Neural cell (in vitro differentiated cells): Measurements from ENCODE around the gene CTBP2. TPM values are rescaled to one million over a fixed set of nuclear protein-coding genes. Genes with fewer than 3 reads are reported as not detected.

Source experiments
- H2AFZ ChIP-seq: fragments of 200-600, 300-800 bp; sonication (generic), shearing (Covaris generic); 2 replicates; pipeline ENCODE4 v1.6.0; 2014; ENCODE audit warnings: low read depth, mild to moderate bottlenecking, antibody characterized with exemption, low read length, moderate library complexity
- H3F3A ChIP-seq: fragments of 200-600 bp; shearing (Covaris generic); 2 replicates; pipeline ENCODE4 v1.6.1; 2016; ENCODE audit warnings: mild to moderate bottlenecking, moderate library complexity, mixed read lengths, antibody characterized with exemption, low read length; ENCODE audit not compliant: insufficient read depth, poor library complexity, severe bottlenecking
- H3K27ac ChIP-seq: fragments of 200-600, 300-800 bp; sonication (generic), shearing (Covaris generic); 2 replicates; pipeline ENCODE4 v1.5.1; 2014; ENCODE audit warnings: mild to moderate bottlenecking, low read length, moderate library complexity
- H3K27me3 ChIP-seq: fragments of 300-800, 200-600 bp; sonication (generic), shearing (Covaris generic); 2 replicates; pipeline ENCODE4 v1.6.0; 2014; ENCODE audit warnings: mild to moderate bottlenecking, low read depth, low read length, moderate library complexity; ENCODE audit not compliant: insufficient read depth
- H3K36me3 ChIP-seq: fragments of 300-800, 200-600 bp; sonication (generic), shearing (Covaris generic); 2 replicates; pipeline ENCODE4 v1.5.1; 2014; ENCODE audit warnings: mild to moderate bottlenecking, antibody characterized with exemption, low read length, moderate library complexity; ENCODE audit not compliant: insufficient read depth
- H3K4me2 ChIP-seq: fragments of 300-800, 200-600 bp; sonication (generic), shearing (Covaris generic); 2 replicates; pipeline ENCODE4 v1.6.0; 2014; ENCODE audit warnings: mild to moderate bottlenecking, low read length
- H3K4me3 ChIP-seq: fragments of 300-800, 200-600 bp; sonication (generic), shearing (Covaris generic); 2 replicates; pipeline ENCODE4 v1.5.1; 2014; ENCODE audit warnings: mild to moderate bottlenecking, low read length, moderate library complexity
- H3K79me2 ChIP-seq: fragments of 200-600 bp; shearing (Covaris generic); replicated peaks from 2 replicates; pipeline ENCODE4 v1.6.0; 2014; ENCODE audit warnings: mild to moderate bottlenecking, low read length, moderate library complexity; ENCODE audit not compliant: insufficient read depth
- H3K9ac ChIP-seq: fragments of 300-800, 200-600 bp; sonication (generic), shearing (Covaris generic); 2 replicates; pipeline ENCODE4 v1.6.1; 2016; ENCODE audit warnings: mild to moderate bottlenecking, low read length, mixed read lengths
- H3K9me2 ChIP-seq: fragments of 200-600 bp; shearing (Covaris generic); 2 replicates; pipeline ENCODE4 v1.6.1; 2016; ENCODE audit warnings: mild to moderate bottlenecking, low read length, mixed read lengths; ENCODE audit not compliant: insufficient read depth
- H3K9me3 ChIP-seq: fragments of 200-600, 300-800 bp; sonication (generic), shearing (Covaris generic); 2 replicates; pipeline ENCODE4 v1.6.1; 2016; ENCODE audit warnings: mild to moderate bottlenecking, mixed run types, low read length, moderate library complexity, mixed read lengths
- H4K20me1 ChIP-seq: fragments of 200-600 bp; shearing (Covaris generic); 2 replicates; pipeline ENCODE4 v1.6.1; 2016; ENCODE audit warnings: mild to moderate bottlenecking, mixed run types; ENCODE audit not compliant: insufficient read depth
- CTCF ChIP-seq: fragments of 450-650 bp; IDR thresholded peaks from 2 replicates; pipeline ENCODE4 v1.5.1; 2014; ENCODE audit warnings: antibody characterized with exemption, mild to moderate bottlenecking, moderate library complexity; ENCODE audit not compliant: poor library complexity, severe bottlenecking
- EP300 ChIP-seq: fragments of 450-650 bp; conservative IDR thresholded peaks from 2 replicates; pipeline ENCODE4 v1.6.1; 2014; ENCODE audit warnings: antibody characterized with exemption, mild to moderate bottlenecking, moderate library complexity; ENCODE audit not compliant: poor library complexity, severe bottlenecking
- EZH2 ChIP-seq: fragments of 200-600, 300-800 bp; shearing (Covaris generic), sonication (generic); IDR thresholded peaks from 2 replicates; pipeline ENCODE4 v1.6.1; 2014; ENCODE audit warnings: antibody characterized with exemption, low read length, borderline replicate concordance, mild to moderate bottlenecking; ENCODE audit not compliant: insufficient read depth, poor library complexity, severe bottlenecking
- MXI1 ChIP-seq: fragments of 450-650 bp; conservative IDR thresholded peaks from 2 replicates; pipeline ENCODE4 v1.6.1; 2014; ENCODE audit warnings: antibody characterized with exemption, mild to moderate bottlenecking; ENCODE audit not compliant: poor library complexity, severe bottlenecking
- POLR2AphosphoS5 ChIP-seq: IDR thresholded peaks from 2 replicates; pipeline ENCODE4 v1.6.1; 2012
- RAD21 ChIP-seq: fragments of 450-650 bp; conservative IDR thresholded peaks from 2 replicates; pipeline ENCODE4 v1.6.1; 2014; ENCODE audit warnings: antibody characterized with exemption, mild to moderate bottlenecking, moderate library complexity
- REST ChIP-seq: IDR thresholded peaks from 2 replicates; pipeline ENCODE4 v1.6.1; 2012; ENCODE audit warnings: borderline replicate concordance
- SMC3 ChIP-seq: fragments of 450-650 bp; conservative IDR thresholded peaks from 2 replicates; pipeline ENCODE4 v1.6.1; 2014; ENCODE audit warnings: antibody characterized with exemption, mild to moderate bottlenecking, moderate library complexity; ENCODE audit not compliant: poor library complexity
- TAF1 ChIP-seq: IDR thresholded peaks from 2 replicates; pipeline ENCODE4 v1.6.1; 2012; ENCODE audit warnings: low read depth
- polyA plus RNA-seq: library from polyadenylated mRNA; depleted of rRNA; stranded (reverse); fragments of >200 nt; gene quantifications from 2 replicates; pipeline ENCODE4 v1.2.3, GENCODE V29; 2014

Gene CTBP2
- polyA plus RNA-seq, 1 donor from 2014 or later = 59.5 TPM

DNA sequence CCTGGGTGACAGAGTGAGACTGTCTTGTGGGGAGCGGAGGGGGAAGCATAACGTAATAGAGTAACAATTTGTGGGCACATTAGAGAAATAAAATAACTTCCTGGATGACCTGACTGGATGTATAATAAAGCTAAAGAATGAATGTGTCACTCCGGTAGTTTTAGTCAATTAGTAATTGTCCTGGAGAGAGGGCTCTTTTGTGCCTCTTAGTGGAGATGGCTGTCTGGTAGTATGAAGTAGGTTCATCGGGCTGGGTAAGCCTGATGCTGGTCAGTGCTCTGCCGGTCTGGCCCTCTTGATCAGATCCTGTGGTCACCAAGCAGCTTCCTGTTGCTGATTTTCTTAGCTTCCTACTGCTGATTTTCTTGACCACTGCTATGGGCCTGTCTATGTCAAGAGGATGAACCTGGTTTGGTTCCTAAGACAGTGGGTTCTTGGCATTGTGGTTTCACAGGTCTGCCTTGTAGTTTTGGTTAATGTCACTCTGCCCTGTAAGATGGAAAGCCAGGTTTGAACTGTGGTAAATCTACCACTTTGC lies 184.3 kb downstream of the CTBP2 start:
- Histone ChIP-seq H3K27me3 (no peaks in the 10 kb centered on the region), H3K9ac (no peak overlapping the region), H3K79me2 (peaks cover 25% of the 10 kb centered on the region), H3K9me3 (no peaks in the 10 kb centered on the region), H3K36me3 (peaks cover 10% of the 10 kb centered on the region), H3K9me2 (no peaks in the 10 kb centered on the region), H3K27ac (no peak overlapping the region), H4K20me1 (no peaks in the 10 kb centered on the region), H3K4me2 (no peak overlapping the region), H3K4me3 (no peak overlapping the region), H3F3A (no peaks in the 10 kb centered on the region), H2AFZ (no peak overlapping the region)
- TF ChIP-seq MXI1 (no peak), REST (no peak), TAF1 (no peak), RAD21 (no peak), CTCF (no peak), EZH2 (no peak), POLR2AphosphoS5 (no peak), EP300 (no peak), SMC3 (no peak)

- Histone ChIP-seq H3K4me2 (no peak overlapping the region), H3K36me3 (peaks cover 9% of the 10 kb centered on the region), H3K27me3 (no peaks in the 10 kb centered on the region), H4K20me1 (no peaks in the 10 kb centered on the region), H3K27ac (no peak overlapping the region), H3F3A (no peaks in the 10 kb centered on the region), H3K79me2 (peaks cover 11% of the 10 kb centered on the region), H3K4me3 (no peak overlapping the region), H3K9ac (no peak overlapping the region), H3K9me2 (no peaks in the 10 kb centered on the region), H2AFZ (no peak overlapping the region), H3K9me3 (no peaks in the 10 kb centered on the region)
- TF ChIP-seq TAF1 = no peak
- no peak for TF ChIP-seq EP300
- TF ChIP-seq MXI1 = no peak
- TF ChIP-seq CTCF = no peak
- TF ChIP-seq EZH2 = no peak
- TF ChIP-seq RAD21 = no peak
Measured at GRCh38 chr10:124974131-124974530, 186.2 kb downstream of the CTBP2 start.
